WTC11 (cell line): ENCODE results near the gene KDM3B. TPM values are rescaled to one million over a fixed set of nuclear protein-coding genes. Genes with fewer than 3 reads are reported as not detected.

ENCODE experiments used
- CBFB ChIP-seq: sonication (generic); formaldehyde crosslinking; IDR thresholded peaks from 2 replicates; pipeline ENCODE4 v1.8.1; 2022; ENCODE audit warnings: mild to moderate bottlenecking, low read depth, missing genetic modification reagents
- CREB1 ChIP-seq: sonication (generic); formaldehyde crosslinking; IDR thresholded peaks from 2 replicates; pipeline ENCODE4 v1.8.0; 2023; ENCODE audit warnings: mild to moderate bottlenecking, missing genetic modification reagents
- ETV6 ChIP-seq: sonication (generic); formaldehyde crosslinking; IDR thresholded peaks from 2 replicates; pipeline ENCODE4 v1.8.1; 2022; ENCODE audit warnings: mild to moderate bottlenecking, missing genetic modification reagents
- GTF2I ChIP-seq: fragments of 250-450 bp; sonication (Bioruptor Pico); conservative IDR thresholded peaks from 2 replicates; pipeline ENCODE4 v1.4.0; 2021; ENCODE audit warnings: mild to moderate bottlenecking
- KAT7 ChIP-seq: sonication (generic); formaldehyde crosslinking; IDR thresholded peaks from 2 replicates; pipeline ENCODE4 v1.8.1; 2023; ENCODE audit warnings: missing genetic modification reagents, mild to moderate bottlenecking, borderline replicate concordance
- MYBL2 ChIP-seq: sonication (generic); formaldehyde crosslinking; IDR thresholded peaks from 2 replicates; pipeline ENCODE4 v1.8.1; 2023; ENCODE audit warnings: mild to moderate bottlenecking, moderate library complexity, missing genetic modification reagents
- NFYB ChIP-seq: sonication (generic); formaldehyde crosslinking; conservative IDR thresholded peaks from 2 replicates; pipeline ENCODE4 v1.8.0; 2022; ENCODE audit warnings: low read depth, missing genetic modification reagents
- NR2C2 ChIP-seq: sonication (generic); formaldehyde crosslinking; IDR thresholded peaks from 2 replicates; pipeline ENCODE4 v1.8.0; 2022; ENCODE audit warnings: mild to moderate bottlenecking, missing genetic modification reagents
- OVOL2 ChIP-seq: fragments of 250-450 bp; sonication (Bioruptor Pico); IDR thresholded peaks from 2 replicates; pipeline ENCODE4 v1.9.0; 2021; ENCODE audit warnings: mild to moderate bottlenecking, borderline replicate concordance
- PRRX2 ChIP-seq: fragments of 250-450 bp; sonication (Bioruptor Pico); IDR thresholded peaks from 2 replicates; pipeline ENCODE4 v1.8.0; 2021; ENCODE audit warnings: mild to moderate bottlenecking
- SMAD4 ChIP-seq: sonication (generic); formaldehyde crosslinking; IDR thresholded peaks from 2 replicates; pipeline ENCODE4 v1.8.0; 2022; ENCODE audit warnings: mild to moderate bottlenecking, missing genetic modification reagents
- SP1 ChIP-seq: sonication (generic); formaldehyde crosslinking; conservative IDR thresholded peaks from 2 replicates; pipeline ENCODE4 v1.8.1; 2022; ENCODE audit warnings: missing genetic modification reagents
- ZNF219 ChIP-seq: sonication (generic); formaldehyde crosslinking; IDR thresholded peaks from 2 replicates; pipeline ENCODE4 v1.8.0; 2023; ENCODE audit warnings: missing genetic modification reagents, mild to moderate bottlenecking, borderline replicate concordance
- ZNF396 ChIP-seq: fragments of 250-450 bp; sonication (Bioruptor Pico); IDR thresholded peaks from 2 replicates; pipeline ENCODE4 v1.8.0; 2021; ENCODE audit warnings: mild to moderate bottlenecking, moderate library complexity, borderline replicate concordance
- ZNF416 ChIP-seq: fragments of 250-450 bp; sonication (Bioruptor Pico); IDR thresholded peaks from 2 replicates; pipeline ENCODE4 v1.9.0; 2021; ENCODE audit warnings: mild to moderate bottlenecking, inconsistent platforms
- ZNF423 ChIP-seq: fragments of 250-450 bp; sonication (Bioruptor Pico); IDR thresholded peaks from 2 replicates; pipeline ENCODE4 v2.1.2; 2022; ENCODE audit warnings: mild to moderate bottlenecking, moderate library complexity
- total RNA-seq: library from RNA; stranded (reverse); gene quantifications from 3 replicates; pipeline ENCODE4 v1.2.3, GENCODE V29; 2021
- TF ChIP-seq, protein P1 (sequence below): fragments of 250-450 bp; sonication (Bioruptor Pico); IDR thresholded peaks from 2 replicates; pipeline ENCODE4 v1.9.0; 2021; ENCODE audit warnings: mild to moderate bottlenecking
- TF ChIP-seq, protein P2 (sequence below): sonication (generic); formaldehyde crosslinking; IDR thresholded peaks from 2 replicates; pipeline ENCODE4 v1.8.1; 2022; ENCODE audit warnings: low read depth, missing genetic modification reagents, borderline replicate concordance
- TF ChIP-seq, protein P3 (sequence below): fragments of 250-450 bp; sonication (Bioruptor Pico); conservative IDR thresholded peaks from 2 replicates; pipeline ENCODE4 v1.9.0; 2021; ENCODE audit warnings: mild to moderate bottlenecking
- TF ChIP-seq, protein P4 (sequence below): fragments of 200-600 bp; IDR thresholded peaks from 2 replicates; pipeline ENCODE4 v1.8.0; 2022; ENCODE audit warnings: antibody characterized with exemption
- TF ChIP-seq, protein P5 (sequence below): sonication (generic); formaldehyde crosslinking; IDR thresholded peaks from 2 replicates; pipeline ENCODE4 v1.8.0; 2023; ENCODE audit warnings: missing genetic modification reagents, mild to moderate bottlenecking, borderline replicate concordance
- TF ChIP-seq, protein P6 (sequence below): fragments of 250-450 bp; sonication (Bioruptor Pico); IDR thresholded peaks from 2 replicates; pipeline ENCODE4 v1.9.0; 2021; ENCODE audit warnings: mild to moderate bottlenecking, borderline replicate concordance
- TF ChIP-seq, protein P7 (sequence below): sonication (generic); formaldehyde crosslinking; IDR thresholded peaks from 2 replicates; pipeline ENCODE4 v1.8.1; 2023; ENCODE audit warnings: mild to moderate bottlenecking, missing genetic modification reagents, moderate library complexity

Gene KDM3B
- total RNA-seq, 1 experiment from 2014 or later: 87.9 TPM

DNA sequence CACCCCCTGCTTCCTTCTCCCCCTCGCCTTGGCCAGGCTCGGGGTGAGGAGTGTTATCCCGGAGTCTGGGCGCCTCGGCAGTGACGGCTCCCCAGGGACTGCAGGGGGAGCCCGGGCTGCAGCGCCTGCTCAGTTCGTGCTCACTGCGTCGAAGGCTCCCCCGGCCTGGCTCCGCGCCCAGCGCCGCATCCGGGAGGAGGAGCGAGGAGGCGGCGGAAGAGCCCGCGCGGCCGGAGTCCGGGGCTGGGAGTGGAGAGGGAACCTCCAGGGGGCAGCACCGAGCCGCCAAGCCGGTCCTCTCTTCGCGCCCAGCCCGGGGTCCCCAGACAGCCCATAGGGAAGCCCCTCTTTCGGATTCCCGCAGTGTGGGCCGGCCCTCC is 111.5 kb downstream of the KDM3B start (continued):
- TF ChIP-seq, protein P1, sequence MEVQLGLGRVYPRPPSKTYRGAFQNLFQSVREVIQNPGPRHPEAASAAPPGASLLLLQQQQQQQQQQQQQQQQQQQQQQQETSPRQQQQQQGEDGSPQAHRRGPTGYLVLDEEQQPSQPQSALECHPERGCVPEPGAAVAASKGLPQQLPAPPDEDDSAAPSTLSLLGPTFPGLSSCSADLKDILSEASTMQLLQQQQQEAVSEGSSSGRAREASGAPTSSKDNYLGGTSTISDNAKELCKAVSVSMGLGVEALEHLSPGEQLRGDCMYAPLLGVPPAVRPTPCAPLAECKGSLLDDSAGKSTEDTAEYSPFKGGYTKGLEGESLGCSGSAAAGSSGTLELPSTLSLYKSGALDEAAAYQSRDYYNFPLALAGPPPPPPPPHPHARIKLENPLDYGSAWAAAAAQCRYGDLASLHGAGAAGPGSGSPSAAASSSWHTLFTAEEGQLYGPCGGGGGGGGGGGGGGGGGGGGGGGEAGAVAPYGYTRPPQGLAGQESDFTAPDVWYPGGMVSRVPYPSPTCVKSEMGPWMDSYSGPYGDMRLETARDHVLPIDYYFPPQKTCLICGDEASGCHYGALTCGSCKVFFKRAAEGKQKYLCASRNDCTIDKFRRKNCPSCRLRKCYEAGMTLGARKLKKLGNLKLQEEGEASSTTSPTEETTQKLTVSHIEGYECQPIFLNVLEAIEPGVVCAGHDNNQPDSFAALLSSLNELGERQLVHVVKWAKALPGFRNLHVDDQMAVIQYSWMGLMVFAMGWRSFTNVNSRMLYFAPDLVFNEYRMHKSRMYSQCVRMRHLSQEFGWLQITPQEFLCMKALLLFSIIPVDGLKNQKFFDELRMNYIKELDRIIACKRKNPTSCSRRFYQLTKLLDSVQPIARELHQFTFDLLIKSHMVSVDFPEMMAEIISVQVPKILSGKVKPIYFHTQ (CRISPR knock-in tag): no peak
- TF ChIP-seq CBFB: no peak
- no peak; the same call in 1 of the 2 replicates for TF ChIP-seq KAT7
- no peak for TF ChIP-seq SMAD4 (CRISPR knock-in tag)
- TF ChIP-seq OVOL2 (CRISPR knock-in tag): no peak
- TF ChIP-seq ZNF219 (CRISPR knock-in tag): no peak
- TF ChIP-seq MYBL2 (CRISPR knock-in tag): peak; percentile 77
- TF ChIP-seq, protein P2, sequence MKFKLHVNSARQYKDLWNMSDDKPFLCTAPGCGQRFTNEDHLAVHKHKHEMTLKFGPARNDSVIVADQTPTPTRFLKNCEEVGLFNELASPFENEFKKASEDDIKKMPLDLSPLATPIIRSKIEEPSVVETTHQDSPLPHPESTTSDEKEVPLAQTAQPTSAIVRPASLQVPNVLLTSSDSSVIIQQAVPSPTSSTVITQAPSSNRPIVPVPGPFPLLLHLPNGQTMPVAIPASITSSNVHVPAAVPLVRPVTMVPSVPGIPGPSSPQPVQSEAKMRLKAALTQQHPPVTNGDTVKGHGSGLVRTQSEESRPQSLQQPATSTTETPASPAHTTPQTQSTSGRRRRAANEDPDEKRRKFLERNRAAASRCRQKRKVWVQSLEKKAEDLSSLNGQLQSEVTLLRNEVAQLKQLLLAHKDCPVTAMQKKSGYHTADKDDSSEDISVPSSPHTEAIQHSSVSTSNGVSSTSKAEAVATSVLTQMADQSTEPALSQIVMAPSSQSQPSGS: no peak
- no peak for TF ChIP-seq NFYB
- no peak for TF ChIP-seq NR2C2 (CRISPR knock-in tag)
- TF ChIP-seq ZNF423 (CRISPR knock-in tag): peak; percentile 70
- TF ChIP-seq ZNF416 (CRISPR knock-in tag): no peak
- no peak for TF ChIP-seq ZNF396
- peak; percentile 65 for TF ChIP-seq SP1 (CRISPR knock-in tag)
- TF ChIP-seq, protein P3, sequence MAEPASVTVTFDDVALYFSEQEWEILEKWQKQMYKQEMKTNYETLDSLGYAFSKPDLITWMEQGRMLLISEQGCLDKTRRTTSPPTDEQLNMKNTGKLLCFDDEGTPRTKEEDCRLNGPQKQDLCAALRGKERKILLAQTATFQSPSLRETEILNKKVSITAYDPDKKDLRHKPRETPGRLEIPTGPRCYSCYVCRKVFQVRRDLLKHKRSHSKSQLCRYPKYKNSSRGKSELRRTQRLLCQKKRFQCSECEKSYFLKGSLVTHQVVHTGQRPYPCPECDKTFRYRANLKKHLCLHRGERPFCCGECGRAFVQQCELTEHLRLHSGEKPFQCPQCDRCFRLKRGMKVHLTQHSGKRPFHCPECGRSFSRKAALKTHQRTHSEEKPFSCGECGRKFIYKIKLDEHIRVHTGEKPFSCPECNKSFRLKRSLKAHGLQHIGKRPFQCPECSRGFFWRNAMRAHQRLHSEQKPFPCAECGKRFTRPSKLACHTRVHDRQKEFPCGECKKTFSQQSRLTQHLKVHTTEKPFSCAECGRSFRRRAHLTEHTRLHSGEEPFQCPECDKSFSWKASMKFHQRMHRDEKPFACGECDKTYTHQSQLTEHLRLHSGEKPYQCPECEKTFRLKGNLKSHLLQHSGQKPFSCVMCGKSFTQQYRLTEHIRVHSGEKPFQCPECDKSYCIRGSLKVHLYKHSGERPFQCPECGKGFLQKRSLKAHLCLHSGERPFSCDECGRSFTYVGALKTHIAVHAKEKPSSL (CRISPR knock-in tag): no peak
- TF ChIP-seq, protein P4, sequence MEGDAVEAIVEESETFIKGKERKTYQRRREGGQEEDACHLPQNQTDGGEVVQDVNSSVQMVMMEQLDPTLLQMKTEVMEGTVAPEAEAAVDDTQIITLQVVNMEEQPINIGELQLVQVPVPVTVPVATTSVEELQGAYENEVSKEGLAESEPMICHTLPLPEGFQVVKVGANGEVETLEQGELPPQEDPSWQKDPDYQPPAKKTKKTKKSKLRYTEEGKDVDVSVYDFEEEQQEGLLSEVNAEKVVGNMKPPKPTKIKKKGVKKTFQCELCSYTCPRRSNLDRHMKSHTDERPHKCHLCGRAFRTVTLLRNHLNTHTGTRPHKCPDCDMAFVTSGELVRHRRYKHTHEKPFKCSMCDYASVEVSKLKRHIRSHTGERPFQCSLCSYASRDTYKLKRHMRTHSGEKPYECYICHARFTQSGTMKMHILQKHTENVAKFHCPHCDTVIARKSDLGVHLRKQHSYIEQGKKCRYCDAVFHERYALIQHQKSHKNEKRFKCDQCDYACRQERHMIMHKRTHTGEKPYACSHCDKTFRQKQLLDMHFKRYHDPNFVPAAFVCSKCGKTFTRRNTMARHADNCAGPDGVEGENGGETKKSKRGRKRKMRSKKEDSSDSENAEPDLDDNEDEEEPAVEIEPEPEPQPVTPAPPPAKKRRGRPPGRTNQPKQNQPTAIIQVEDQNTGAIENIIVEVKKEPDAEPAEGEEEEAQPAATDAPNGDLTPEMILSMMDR: peak; percentile 83
- TF ChIP-seq, protein P5, sequence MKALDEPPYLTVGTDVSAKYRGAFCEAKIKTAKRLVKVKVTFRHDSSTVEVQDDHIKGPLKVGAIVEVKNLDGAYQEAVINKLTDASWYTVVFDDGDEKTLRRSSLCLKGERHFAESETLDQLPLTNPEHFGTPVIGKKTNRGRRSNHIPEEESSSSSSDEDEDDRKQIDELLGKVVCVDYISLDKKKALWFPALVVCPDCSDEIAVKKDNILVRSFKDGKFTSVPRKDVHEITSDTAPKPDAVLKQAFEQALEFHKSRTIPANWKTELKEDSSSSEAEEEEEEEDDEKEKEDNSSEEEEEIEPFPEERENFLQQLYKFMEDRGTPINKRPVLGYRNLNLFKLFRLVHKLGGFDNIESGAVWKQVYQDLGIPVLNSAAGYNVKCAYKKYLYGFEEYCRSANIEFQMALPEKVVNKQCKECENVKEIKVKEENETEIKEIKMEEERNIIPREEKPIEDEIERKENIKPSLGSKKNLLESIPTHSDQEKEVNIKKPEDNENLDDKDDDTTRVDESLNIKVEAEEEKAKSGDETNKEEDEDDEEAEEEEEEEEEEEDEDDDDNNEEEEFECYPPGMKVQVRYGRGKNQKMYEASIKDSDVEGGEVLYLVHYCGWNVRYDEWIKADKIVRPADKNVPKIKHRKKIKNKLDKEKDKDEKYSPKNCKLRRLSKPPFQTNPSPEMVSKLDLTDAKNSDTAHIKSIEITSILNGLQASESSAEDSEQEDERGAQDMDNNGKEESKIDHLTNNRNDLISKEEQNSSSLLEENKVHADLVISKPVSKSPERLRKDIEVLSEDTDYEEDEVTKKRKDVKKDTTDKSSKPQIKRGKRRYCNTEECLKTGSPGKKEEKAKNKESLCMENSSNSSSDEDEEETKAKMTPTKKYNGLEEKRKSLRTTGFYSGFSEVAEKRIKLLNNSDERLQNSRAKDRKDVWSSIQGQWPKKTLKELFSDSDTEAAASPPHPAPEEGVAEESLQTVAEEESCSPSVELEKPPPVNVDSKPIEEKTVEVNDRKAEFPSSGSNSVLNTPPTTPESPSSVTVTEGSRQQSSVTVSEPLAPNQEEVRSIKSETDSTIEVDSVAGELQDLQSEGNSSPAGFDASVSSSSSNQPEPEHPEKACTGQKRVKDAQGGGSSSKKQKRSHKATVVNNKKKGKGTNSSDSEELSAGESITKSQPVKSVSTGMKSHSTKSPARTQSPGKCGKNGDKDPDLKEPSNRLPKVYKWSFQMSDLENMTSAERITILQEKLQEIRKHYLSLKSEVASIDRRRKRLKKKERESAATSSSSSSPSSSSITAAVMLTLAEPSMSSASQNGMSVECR: no peak; the same call in 1 of the 2 replicates
- peak; percentile 86; the same call in 1 of the 2 replicates for TF ChIP-seq ETV6 (CRISPR knock-in tag)
- TF ChIP-seq GTF2I: no peak
- TF ChIP-seq CREB1 (CRISPR knock-in tag): no peak
- no peak for TF ChIP-seq PRRX2
- TF ChIP-seq, protein P6, sequence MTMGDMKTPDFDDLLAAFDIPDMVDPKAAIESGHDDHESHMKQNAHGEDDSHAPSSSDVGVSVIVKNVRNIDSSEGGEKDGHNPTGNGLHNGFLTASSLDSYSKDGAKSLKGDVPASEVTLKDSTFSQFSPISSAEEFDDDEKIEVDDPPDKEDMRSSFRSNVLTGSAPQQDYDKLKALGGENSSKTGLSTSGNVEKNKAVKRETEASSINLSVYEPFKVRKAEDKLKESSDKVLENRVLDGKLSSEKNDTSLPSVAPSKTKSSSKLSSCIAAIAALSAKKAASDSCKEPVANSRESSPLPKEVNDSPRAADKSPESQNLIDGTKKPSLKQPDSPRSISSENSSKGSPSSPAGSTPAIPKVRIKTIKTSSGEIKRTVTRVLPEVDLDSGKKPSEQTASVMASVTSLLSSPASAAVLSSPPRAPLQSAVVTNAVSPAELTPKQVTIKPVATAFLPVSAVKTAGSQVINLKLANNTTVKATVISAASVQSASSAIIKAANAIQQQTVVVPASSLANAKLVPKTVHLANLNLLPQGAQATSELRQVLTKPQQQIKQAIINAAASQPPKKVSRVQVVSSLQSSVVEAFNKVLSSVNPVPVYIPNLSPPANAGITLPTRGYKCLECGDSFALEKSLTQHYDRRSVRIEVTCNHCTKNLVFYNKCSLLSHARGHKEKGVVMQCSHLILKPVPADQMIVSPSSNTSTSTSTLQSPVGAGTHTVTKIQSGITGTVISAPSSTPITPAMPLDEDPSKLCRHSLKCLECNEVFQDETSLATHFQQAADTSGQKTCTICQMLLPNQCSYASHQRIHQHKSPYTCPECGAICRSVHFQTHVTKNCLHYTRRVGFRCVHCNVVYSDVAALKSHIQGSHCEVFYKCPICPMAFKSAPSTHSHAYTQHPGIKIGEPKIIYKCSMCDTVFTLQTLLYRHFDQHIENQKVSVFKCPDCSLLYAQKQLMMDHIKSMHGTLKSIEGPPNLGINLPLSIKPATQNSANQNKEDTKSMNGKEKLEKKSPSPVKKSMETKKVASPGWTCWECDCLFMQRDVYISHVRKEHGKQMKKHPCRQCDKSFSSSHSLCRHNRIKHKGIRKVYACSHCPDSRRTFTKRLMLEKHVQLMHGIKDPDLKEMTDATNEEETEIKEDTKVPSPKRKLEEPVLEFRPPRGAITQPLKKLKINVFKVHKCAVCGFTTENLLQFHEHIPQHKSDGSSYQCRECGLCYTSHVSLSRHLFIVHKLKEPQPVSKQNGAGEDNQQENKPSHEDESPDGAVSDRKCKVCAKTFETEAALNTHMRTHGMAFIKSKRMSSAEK (CRISPR knock-in tag): no peak
- TF ChIP-seq, protein P7, sequence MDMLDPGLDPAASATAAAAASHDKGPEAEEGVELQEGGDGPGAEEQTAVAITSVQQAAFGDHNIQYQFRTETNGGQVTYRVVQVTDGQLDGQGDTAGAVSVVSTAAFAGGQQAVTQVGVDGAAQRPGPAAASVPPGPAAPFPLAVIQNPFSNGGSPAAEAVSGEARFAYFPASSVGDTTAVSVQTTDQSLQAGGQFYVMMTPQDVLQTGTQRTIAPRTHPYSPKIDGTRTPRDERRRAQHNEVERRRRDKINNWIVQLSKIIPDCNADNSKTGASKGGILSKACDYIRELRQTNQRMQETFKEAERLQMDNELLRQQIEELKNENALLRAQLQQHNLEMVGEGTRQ (CRISPR knock-in tag): no peak
